PC-9 (cell line): ENCODE measurements around the gene ALDH4A1.

Source experiments
- EZH2 ChIP-seq: fragments of 200-600 bp; sonication (generic); IDR thresholded peaks from 2 replicates; pipeline ENCODE4 v1.8.0; 2017; ENCODE audit warnings: antibody characterized with exemption, low read depth
- TF ChIP-seq, protein P1 (sequence below): fragments of 200-600 bp; sonication (generic); conservative IDR thresholded peaks from 2 replicates; pipeline ENCODE4 v1.6.1; 2017; ENCODE audit warnings: mixed run types, antibody characterized with exemption, mild to moderate bottlenecking, moderate library complexity

DNA sequence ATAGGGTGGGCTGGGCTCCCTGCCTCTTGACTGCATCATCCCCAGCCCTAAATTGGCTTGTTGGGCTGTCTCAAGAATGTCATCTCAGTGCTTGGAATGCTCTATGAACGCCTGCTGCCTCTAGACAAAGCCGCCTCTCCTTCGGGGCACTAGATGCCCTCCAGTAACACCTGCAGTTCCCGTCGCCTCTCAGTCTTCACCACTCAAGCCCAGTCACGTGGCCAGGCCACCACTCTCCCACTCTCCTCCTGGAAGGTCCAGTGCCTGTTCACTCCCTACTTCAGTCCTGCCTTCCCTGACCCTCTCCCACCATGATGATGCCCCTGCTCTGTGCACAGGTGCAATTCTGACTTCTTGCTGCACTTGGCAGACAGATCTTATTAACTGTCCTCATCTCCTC, 49.9 kb downstream of the ALDH4A1 start:
- TF ChIP-seq, protein P1, sequence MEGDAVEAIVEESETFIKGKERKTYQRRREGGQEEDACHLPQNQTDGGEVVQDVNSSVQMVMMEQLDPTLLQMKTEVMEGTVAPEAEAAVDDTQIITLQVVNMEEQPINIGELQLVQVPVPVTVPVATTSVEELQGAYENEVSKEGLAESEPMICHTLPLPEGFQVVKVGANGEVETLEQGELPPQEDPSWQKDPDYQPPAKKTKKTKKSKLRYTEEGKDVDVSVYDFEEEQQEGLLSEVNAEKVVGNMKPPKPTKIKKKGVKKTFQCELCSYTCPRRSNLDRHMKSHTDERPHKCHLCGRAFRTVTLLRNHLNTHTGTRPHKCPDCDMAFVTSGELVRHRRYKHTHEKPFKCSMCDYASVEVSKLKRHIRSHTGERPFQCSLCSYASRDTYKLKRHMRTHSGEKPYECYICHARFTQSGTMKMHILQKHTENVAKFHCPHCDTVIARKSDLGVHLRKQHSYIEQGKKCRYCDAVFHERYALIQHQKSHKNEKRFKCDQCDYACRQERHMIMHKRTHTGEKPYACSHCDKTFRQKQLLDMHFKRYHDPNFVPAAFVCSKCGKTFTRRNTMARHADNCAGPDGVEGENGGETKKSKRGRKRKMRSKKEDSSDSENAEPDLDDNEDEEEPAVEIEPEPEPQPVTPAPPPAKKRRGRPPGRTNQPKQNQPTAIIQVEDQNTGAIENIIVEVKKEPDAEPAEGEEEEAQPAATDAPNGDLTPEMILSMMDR: no peak
- no peak for TF ChIP-seq EZH2
